Brain pericyte (primary cell): ENCODE measurements around the gene OR4K15.
"Not testable (repeated sequence)": the region's sequence is repeated elsewhere in the genome, so short reads cannot be mapped to it uniquely, and the experiment has no call there.

ENCODE experiments used
- DNase-seq: peaks from one replicate; pipeline ENCODE4 v3.0.0-alpha.2; 2012; ENCODE audit warnings: low read depth, low spot score

OR4K15 gene, protein sequence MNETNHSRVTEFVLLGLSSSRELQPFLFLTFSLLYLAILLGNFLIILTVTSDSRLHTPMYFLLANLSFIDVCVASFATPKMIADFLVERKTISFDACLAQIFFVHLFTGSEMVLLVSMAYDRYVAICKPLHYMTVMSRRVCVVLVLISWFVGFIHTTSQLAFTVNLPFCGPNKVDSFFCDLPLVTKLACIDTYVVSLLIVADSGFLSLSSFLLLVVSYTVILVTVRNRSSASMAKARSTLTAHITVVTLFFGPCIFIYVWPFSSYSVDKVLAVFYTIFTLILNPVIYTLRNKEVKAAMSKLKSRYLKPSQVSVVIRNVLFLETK

DNA sequence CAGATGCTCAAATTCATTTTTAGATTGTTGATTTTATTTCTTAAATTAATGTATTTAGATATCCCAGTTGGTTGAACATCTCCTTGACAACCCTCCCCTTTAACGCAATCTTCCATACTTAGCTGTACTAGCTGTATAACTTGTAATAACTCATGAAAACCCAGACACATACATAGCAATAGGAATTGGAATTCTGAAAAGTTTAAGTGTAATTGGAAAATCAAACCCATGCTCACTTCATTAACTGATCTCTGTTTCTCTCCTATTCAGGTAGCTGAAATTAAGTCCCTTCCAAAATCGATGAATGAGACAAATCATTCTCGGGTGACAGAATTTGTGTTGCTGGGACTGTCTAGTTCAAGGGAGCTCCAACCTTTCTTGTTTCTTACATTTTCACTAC is at the start of gene OR4K15:
Gene OR4K15, plus strand, starts transcription at position 301 of the 400 bp plus-strand sequence. Its CDS starts 0 bp downstream, at position 301.
- no peak for DNase-seq

DNA sequence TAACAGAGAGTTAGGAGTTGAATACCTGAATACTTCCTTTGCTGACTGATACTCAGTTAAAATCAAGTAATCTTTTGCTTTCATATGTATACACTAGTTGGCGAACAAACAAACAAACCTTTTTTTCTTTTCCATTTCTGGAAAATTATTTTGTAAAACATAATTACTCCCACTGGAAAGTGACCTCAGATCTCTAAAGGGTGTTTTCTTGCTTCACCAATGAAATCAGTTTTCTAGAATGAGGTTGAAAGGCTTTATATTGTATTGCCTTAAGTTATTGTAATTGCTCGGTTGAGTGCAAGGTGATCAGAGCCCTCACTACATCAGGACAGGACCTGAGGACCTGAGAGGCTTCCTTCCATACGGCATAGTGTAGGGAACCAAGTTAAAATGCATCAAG is 44.8 kb upstream of the OR4K15 start, which contains the start of gene OR4K1:
Gene OR4K1, plus strand, starts transcription at position 301 of the 400 bp plus-strand sequence. CDS start 4,750 bp downstream, outside the sequence.
- DNase-seq, result no peak

DNA sequence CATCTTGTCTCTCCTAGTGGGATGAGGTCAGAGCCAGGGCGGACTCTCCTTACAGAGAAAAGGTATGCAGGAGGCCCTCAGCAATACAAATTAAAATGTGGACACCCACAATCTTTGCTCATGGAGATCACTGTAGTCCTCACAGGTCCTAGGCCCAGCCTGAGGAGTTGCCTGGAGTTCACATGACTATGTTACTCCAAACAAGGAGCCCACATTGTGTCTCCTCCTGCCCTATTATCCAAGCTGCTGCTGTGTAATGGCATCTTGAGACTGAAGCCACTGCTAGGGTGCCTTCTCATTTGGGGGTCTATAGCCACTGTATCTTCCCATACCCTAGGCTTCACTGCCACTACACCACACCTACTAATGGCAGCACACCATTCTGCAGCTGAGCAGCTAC is 33.7 kb upstream of the OR4K15 start:
- no peak for DNase-seq

DNA sequence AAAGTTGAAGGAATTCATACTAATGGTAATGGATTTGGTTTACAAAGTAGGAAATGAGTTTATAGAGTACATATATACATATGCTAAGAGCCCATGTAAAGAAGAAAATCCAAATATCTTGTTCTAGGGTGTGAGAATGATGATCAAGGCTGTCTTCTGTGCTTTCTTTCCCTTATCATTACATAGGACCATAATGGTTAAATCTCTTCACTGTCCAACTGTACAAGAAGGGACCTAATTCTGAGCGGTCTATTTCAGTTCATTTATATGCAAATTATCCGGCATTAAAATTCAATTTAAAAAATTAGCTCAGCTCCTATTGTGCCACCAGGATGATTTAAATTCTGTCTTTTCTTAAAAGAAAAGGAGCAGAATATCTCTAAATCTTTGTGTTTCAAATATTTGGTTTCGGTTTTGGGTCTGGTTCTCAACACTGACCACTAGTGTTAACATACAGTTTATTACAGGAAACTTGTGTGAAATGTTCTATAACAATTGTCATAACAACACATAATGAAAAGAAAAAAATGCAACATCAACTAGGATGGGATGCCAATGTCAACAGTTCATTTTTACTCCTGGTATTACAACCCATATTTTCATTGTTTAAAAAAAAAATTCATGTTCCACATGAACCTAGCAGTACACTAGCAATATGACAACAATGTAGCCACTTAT is 27.8 kb upstream of the OR4K15 start:
- DNase-seq, result no peak

DNA sequence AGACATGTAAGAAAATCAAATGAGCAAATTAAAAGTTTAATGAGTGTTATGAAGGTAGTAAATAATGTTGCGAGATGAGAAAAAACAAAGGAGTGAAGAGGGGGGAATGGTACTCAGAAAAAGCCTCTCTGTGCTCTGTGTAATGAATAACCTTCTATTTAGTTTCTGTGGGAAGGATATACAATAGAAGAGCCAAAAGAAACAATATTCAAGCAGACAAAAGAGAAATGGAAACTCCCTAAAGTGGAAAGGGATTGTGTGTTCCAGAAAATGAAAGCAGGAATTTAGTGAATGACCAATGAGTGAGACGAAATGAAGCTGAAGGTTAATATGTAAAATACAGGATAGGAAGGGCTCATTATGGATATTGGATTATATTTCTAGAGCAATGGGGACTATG is 26.2 kb upstream of the OR4K15 start:
- DNase-seq, result no peak

DNA sequence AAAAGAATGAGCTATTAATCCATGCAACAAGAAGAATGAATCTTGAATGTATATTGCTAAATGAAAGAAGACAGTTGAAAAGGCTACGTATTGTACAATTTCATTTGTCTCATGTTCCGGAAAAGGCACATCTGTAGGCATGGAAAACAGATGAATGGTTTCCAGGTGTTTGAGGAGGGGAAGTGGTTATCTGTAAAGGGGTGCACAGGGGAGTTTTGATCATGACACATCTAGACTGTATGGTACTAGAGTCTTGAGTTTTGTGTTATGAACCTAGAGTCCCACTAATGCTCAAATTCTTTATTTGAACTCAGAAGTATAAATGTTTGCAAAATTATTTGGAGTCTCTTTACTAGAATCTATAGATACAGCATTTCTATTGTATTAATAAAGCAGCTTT is 5.7 kb upstream of the OR4K15 start:
- DNase-seq, result not testable (repeated sequence)

DNA sequence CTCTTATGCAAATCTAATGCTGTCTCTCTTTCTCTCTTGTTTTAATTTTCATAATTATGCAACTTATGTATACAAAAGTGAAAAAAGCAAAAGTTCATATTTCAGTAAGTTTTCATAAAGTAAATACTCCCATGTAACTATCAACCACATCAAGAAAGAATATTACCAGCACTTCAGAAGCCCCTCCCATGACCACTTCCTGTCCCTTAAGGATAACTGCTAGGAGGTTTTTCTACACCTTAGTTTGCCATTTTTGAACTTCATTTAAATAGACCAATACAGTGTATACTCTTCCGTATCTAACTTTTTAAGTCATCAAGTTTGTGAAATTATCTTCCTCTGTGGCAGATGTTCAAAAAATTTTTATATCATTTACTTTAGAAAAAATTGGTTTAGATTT is 547 bp upstream of the OR4K15 start:
- DNase-seq, result no peak

DNA sequence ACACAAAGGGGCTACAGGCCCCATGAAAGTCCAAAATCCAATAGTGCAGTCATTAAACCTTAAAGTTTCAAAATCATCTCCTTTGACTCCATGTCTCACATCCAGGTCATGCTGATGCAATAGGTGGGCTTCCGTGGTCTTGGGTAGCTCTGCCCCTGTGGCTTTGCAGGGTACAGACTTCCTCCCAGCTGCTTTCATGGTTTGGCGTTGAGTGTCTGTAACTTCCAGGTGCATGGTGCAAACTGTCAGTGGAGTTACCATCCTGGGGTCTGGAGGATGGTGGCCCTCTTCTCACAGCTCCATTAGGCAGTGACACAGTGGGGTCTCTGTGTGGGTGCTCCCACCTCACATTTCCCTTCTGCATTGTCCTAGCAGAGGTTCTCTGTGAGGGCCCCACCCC is 18.0 kb downstream of the OR4K15 start:
- DNase-seq, result no peak

DNA sequence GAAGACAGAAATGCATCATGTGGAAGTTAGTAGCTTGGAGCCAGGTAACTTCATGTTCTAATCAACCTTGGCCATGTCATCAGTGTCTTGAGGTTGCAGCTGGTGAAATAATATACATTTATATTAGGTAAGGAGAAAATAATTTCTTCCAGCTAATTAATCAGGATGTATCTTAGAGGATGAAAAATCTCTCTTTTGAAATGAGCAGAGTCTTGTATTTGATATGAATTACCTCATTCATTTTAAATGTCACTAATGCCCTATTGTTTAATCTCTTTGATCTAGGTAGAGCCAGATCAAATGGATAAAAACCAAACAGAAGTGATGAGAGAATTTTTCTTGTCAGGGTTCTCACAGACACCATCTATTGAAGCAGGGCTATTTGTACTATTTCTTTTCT is 26.5 kb downstream of the OR4K15 start, which contains the start of gene OR4Q2:
Gene OR4Q2, plus strand, starts transcription at position 301 of the 400 bp plus-strand sequence.
- no peak for DNase-seq

DNA sequence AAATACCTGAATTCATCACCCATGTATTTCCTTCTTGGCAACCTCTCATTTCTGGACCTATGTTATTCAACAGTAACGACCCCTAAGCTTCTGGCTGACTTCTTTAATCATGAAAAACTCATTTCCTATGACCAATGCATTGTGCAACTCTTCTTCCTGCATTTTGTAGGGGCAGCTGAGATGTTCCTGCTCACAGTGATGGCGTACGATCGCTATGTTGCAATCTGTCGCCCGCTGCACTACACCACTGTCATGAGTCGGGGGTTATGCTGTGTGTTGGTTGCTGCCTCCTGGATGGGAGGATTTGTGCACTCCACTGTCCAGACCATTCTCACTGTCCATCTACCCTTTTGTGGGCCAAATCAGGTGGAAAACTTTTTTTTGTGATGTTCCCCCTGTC is 26.9 kb downstream of the OR4K15 start:
- no peak for DNase-seq

DNA sequence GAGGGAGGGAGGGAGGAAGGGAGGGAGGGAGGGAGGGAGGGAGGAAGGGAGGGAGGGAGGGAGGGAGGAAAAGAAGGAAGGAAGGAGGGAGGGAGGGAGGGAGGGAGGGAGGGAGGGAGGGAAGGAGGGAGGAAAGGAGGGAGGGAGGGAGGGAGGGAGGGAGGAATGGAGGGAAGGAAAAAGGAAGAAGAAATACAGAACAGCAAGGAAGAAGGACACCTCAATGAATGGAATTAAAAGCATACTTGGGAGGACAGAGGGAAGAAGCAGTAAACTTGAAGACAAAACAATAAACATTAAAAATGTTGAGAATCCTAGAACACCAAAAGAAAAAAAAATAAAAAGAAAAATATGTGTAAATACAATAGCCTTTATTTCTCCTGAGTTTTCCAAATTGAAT is 32.8 kb downstream of the OR4K15 start:
- DNase-seq, result no peak

DNA sequence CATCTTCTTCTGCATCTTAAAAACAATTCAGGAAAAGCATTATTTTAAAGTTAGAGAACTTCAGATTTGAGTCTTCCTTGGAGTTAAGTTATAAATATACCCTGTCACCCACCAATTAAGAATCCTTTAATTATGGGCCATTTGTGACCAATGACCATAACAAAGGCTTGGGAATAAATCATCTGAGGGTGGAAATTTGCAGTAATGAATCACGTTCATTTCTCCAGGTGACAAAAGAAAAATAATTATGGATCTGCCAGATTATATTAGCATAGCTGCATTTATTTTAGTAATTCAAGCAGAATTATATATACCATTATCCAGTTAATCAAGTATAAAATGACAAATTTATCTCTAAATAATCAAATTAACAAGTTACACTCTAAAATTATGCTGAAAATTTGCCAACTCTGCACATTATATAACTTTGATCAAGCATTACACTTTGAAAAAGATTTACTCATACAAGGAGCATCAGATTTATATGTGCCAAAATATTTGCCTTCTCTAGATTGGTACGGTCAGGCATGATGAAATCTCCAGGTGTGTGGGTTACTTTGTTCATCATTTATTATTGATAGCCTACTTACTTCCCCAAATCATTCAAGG is 44.0 kb downstream of the OR4K15 start, which contains the start of gene OR4K14:
Gene OR4K14, minus strand, starts transcription at position 51 of the 609 bp plus-strand sequence. CDS start 4,114 bp downstream, outside the sequence.
- no peak for DNase-seq
